CD14-positive monocyte (primary cell): ENCODE measurements around the gene PRKRA. TPM values are rescaled to one million over a fixed set of nuclear protein-coding genes. Genes with fewer than 3 reads are reported as not detected.

Experiments used
- DNase-seq, 3 donors: peaks; one replicate each; pipeline ENCODE4 v3.0.0-alpha.2; 2011 to 2022
- H2AFZ ChIP-seq: 2 replicates; pipeline ENCODE4 v1.6.0; 2012; ENCODE audit warnings: mild to moderate bottlenecking, low read depth, low read length, inconsistent platforms; ENCODE audit not compliant: insufficient read depth, poor library complexity, severe bottlenecking
- H3K27ac ChIP-seq, 2 donors: 1 replicate in 1 of 2; 2 replicates in 1 of 2; pipeline ENCODE4 v1.5.1; 2012 to 2013; ENCODE audit warnings: low read length in 2 of 2, control low read depth in 1 of 2, inconsistent platforms in 1 of 2, low read depth in 1 of 2, mild to moderate bottlenecking in 1 of 2
- H3K27me3 ChIP-seq, 2 donors: one replicate each; pipeline versions ENCODE4 v1.6.0 to v1.6.1; 2011 to 2013; ENCODE audit warnings: low read length in 2 of 2; ENCODE audit not compliant: control insufficient read depth in 2 of 2, insufficient read depth in 2 of 2
- H3K36me3 ChIP-seq, 2 donors: replicated peaks in 1 of 2; 1 replicate in 1 of 2; 2 replicates in 1 of 2; pipeline versions ENCODE4 v1.5.1 to v1.6.1; 2012 to 2013; ENCODE audit warnings: low read length in 2 of 2, control low read depth in 1 of 2, inconsistent platforms in 1 of 2, mild to moderate bottlenecking in 1 of 2; ENCODE audit not compliant: insufficient read depth in 2 of 2, control insufficient read depth in 1 of 2
- H3K4me1 ChIP-seq, 2 donors: 1 replicate in 1 of 2; 2 replicates in 1 of 2; pipeline versions ENCODE4 v1.5.1 to v1.6.1; 2012 to 2013; ENCODE audit warnings: low read length in 2 of 2, control low read depth in 1 of 2, inconsistent platforms in 1 of 2, mild to moderate bottlenecking in 1 of 2, moderate library complexity in 1 of 2; ENCODE audit not compliant: insufficient read depth in 2 of 2, control insufficient read depth in 1 of 2
- H3K4me2 ChIP-seq: replicated peaks from 2 replicates; pipeline ENCODE3; 2012; ENCODE audit warnings: low read length, moderate library complexity, mild to moderate bottlenecking; ENCODE audit not compliant: poor library complexity, severe bottlenecking; ENCODE audit errors: extremely low read depth
- H3K4me3 ChIP-seq, 3 experiments: fragments of 200-600 bp in 1 of 3; sonication (generic) in 1 of 3; replicated peaks in 1 of 3; 1 replicate in 2 of 3; 2 replicates in 1 of 3; pipeline ENCODE4 v1.5.1; 2011 to 2013; ENCODE audit warnings: low read length in 3 of 3, mild to moderate bottlenecking in 3 of 3, control low read depth in 2 of 3, low read depth in 2 of 3, inconsistent platforms in 1 of 3, moderate library complexity in 1 of 3
- H3K79me2 ChIP-seq: 2 replicates; pipeline ENCODE4 v1.6.0; 2012; ENCODE audit warnings: mild to moderate bottlenecking, control low read depth, inconsistent platforms, low read length, moderate library complexity; ENCODE audit not compliant: insufficient read depth
- H3K9ac ChIP-seq: 2 replicates; pipeline ENCODE4 v1.6.0; 2017; ENCODE audit warnings: low read length, mild to moderate bottlenecking; ENCODE audit not compliant: insufficient read depth, poor library complexity, severe bottlenecking
- H3K9me3 ChIP-seq, 2 donors: replicated peaks in 1 of 2; 1 replicate in 1 of 2; 2 replicates in 1 of 2; pipeline versions ENCODE4 v1.5.1 to v1.6.1; 2012 to 2013; ENCODE audit warnings: low read length in 2 of 2, control low read depth in 1 of 2; ENCODE audit not compliant: control insufficient read depth in 1 of 2, insufficient read depth in 1 of 2
- H4K20me1 ChIP-seq: 2 replicates; pipeline ENCODE4 v1.6.0; 2012; ENCODE audit warnings: mild to moderate bottlenecking, low read length, control low read depth, moderate library complexity; ENCODE audit not compliant: insufficient read depth
- H3K27ac Mint-ChIP-seq, 7 donors: one replicate each; pipeline ENCODE4 v1.8.0; 2020; ENCODE audit warnings: mild to moderate bottlenecking in 7 of 7, mixed read lengths in 7 of 7, moderate library complexity in 6 of 7, inconsistent platforms in 2 of 7
- H3K27me3 Mint-ChIP-seq, 3 donors: one replicate each; pipeline ENCODE4 v1.8.0; 2021 to 2022; ENCODE audit warnings: low read depth in 3 of 3, mild to moderate bottlenecking in 3 of 3, mixed read lengths in 3 of 3, moderate library complexity in 3 of 3, inconsistent platforms in 1 of 3
- H3K36me3 Mint-ChIP-seq, 2 donors: one replicate each; pipeline ENCODE4 v1.8.0; 2020; ENCODE audit warnings: mixed read lengths in 2 of 2, inconsistent platforms in 1 of 2, mild to moderate bottlenecking in 1 of 2
- H3K4me1 Mint-ChIP-seq: one replicate; pipeline ENCODE4 v1.8.0; 2020; ENCODE audit warnings: mild to moderate bottlenecking, mixed read lengths
- H3K4me3 Mint-ChIP-seq, 2 donors: one replicate each; pipeline ENCODE4 v1.8.0; 2020; ENCODE audit warnings: mild to moderate bottlenecking in 2 of 2, mixed read lengths in 2 of 2, moderate library complexity in 1 of 2
- H3K9me3 Mint-ChIP-seq, 7 donors: one replicate each; pipeline ENCODE4 v1.8.0; 2020 to 2022; ENCODE audit warnings: mixed read lengths in 7 of 7, mild to moderate bottlenecking in 6 of 7, moderate library complexity in 6 of 7, inconsistent platforms in 2 of 7
- WGBS: methylation state at CpG from one replicate; pipeline ENCODE4 v1.1.5; 2013; ENCODE audit warnings: missing lambda C conversion rate; ENCODE audit not compliant: insufficient coverage; 5-methylcytosine and 5-hydroxymethylcytosine counted together
- intact Hi-C, 2 donors: fragments of 100-400 bp; cut with micrococcal nuclease; formaldehyde crosslinking; loops; one replicate each; pipeline versions ENCODE4 v1.15.0 to v1.15.1; 2023
- polyA plus RNA-seq, 3 donors: library from polyadenylated mRNA; depleted of rRNA in 1 of 3; unstranded in 2 of 3; stranded (reverse) in 1 of 3; fragments of 300-500 nt in 2 of 3; fragments of >200 nt in 1 of 3; fragmentation: Illumina TruSeq in 2 of 3; gene quantifications; 1 replicate in 2 of 3; 2 replicates in 1 of 3; pipeline ENCODE4 v1.2.3, GENCODE V29; 2012 to 2021
- TF ChIP-seq, protein P1 (sequence below): fragments of 200-600 bp; IDR thresholded peaks from one replicate; pipeline ENCODE4 v1.8.0; 2022; ENCODE audit warnings: antibody characterized with exemption, mild to moderate bottlenecking

The PRKRA gene
- polyA plus RNA-seq, 3 donors, result 21.0 to 35.8 (median 35.4) TPM

GRCh38 chr2:178478130-178478438 lies 27.1 kb upstream of the PRKRA start:
- TF ChIP-seq, protein P1, sequence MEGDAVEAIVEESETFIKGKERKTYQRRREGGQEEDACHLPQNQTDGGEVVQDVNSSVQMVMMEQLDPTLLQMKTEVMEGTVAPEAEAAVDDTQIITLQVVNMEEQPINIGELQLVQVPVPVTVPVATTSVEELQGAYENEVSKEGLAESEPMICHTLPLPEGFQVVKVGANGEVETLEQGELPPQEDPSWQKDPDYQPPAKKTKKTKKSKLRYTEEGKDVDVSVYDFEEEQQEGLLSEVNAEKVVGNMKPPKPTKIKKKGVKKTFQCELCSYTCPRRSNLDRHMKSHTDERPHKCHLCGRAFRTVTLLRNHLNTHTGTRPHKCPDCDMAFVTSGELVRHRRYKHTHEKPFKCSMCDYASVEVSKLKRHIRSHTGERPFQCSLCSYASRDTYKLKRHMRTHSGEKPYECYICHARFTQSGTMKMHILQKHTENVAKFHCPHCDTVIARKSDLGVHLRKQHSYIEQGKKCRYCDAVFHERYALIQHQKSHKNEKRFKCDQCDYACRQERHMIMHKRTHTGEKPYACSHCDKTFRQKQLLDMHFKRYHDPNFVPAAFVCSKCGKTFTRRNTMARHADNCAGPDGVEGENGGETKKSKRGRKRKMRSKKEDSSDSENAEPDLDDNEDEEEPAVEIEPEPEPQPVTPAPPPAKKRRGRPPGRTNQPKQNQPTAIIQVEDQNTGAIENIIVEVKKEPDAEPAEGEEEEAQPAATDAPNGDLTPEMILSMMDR, result no peak
- Mint-ChIP-seq H3K9me3 (no peaks in the 10 kb centered on the region), H3K27me3 (no peaks in the 10 kb centered on the region), H3K4me3 (peak overlapping the region; percentile 95 to 98), H3K36me3 (peaks cover 0 to 3% of the 10 kb centered on the region in 2 donors), H3K4me1 (peaks cover 34% of the 10 kb centered on the region), H3K27ac (peak overlapping the region; percentile 97 to 100 (median 99))
- Histone ChIP-seq H3K79me2 (peaks cover 29% of the 10 kb centered on the region), H2AFZ (peak overlapping the region; percentile 96), H4K20me1 (no peaks in the 10 kb centered on the region), H3K27ac (peak overlapping the region; percentile 90 to 99), H3K4me2 (peak overlapping the region; percentile 97), H3K9ac (peak overlapping the region; percentile 91), H3K36me3 (no peaks in the 10 kb centered on the region), H3K9me3 (no peaks in the 10 kb centered on the region), H3K4me1 (peaks cover 33 to 39% of the 10 kb centered on the region in 2 donors), H3K27me3 (no peaks in the 10 kb centered on the region), H3K4me3 (peak overlapping the region; percentile 80 to 98 (median 92))
- intact Hi-C loops, result no loop called here
- DNase-seq, result no peak
- 0% methylated on average over 1 of the region's 10 CpGs for WGBS

GRCh38 chr2:178477443-178478129 lies 26.6 kb upstream of the PRKRA start:
- H3K79me2 ChIP-seq, result peaks cover 24% of the 10 kb centered on the region
- intact Hi-C loops, result no loop called here
- Mint-ChIP-seq H3K4me3 (peak overlapping the region; percentile 95 to 98), H3K36me3 (peaks cover 0 to 3% of the 10 kb centered on the region in 2 donors), H3K27ac (peak overlapping the region in 5 of 7 donors; percentile 26 to 99 (median 98)), H3K4me1 (peaks cover 29% of the 10 kb centered on the region), H3K9me3 (no peaks in the 10 kb centered on the region), H3K27me3 (no peaks in the 10 kb centered on the region)
- peak overlapping the region; percentile 80 to 98 (median 92) for H3K4me3 ChIP-seq
- H3K9ac ChIP-seq, result peak overlapping the region; percentile 91
- H3K27me3 ChIP-seq, result no peaks in the 10 kb centered on the region
- no peaks in the 10 kb centered on the region for H3K36me3 ChIP-seq
- peak overlapping the region; percentile 96 for H2AFZ ChIP-seq
- H4K20me1 ChIP-seq, result no peaks in the 10 kb centered on the region
- WGBS, result no CpG with 5 or more reads among the region's 3 CpGs
- DNase-seq, result no peak
- H3K27ac ChIP-seq, result peak overlapping the region; percentile 90 to 99
- TF ChIP-seq, protein P1, result no peak
- peaks cover 33 to 39% of the 10 kb centered on the region in 2 donors for H3K4me1 ChIP-seq
- peak overlapping the region; percentile 97 for H3K4me2 ChIP-seq
- no peaks in the 10 kb centered on the region for H3K9me3 ChIP-seq
